Hepatocyte (in vitro differentiated cells): ENCODE data around the gene ENGASE.

ENCODE experiments used
- EZH2 ChIP-seq: fragments of 200-600 bp; sonication (generic); IDR thresholded peaks from 2 replicates; pipeline ENCODE4 v1.6.1; 2016; ENCODE audit warnings: antibody characterized with exemption, mild to moderate bottlenecking, borderline replicate concordance
- EZH2phosphoT487 ChIP-seq: fragments of 200-600 bp; sonication (generic); IDR thresholded peaks from one replicate; pipeline ENCODE4 v1.6.1; 2018; ENCODE audit warnings: antibody characterized with exemption, mild to moderate bottlenecking, low read depth, moderate library complexity; ENCODE audit not compliant: unreplicated experiment, severe bottlenecking
- TF ChIP-seq, protein P1 (sequence below): fragments of 200-600 bp; sonication (generic); IDR thresholded peaks from 2 replicates; pipeline ENCODE4 v1.5.1; 2016; ENCODE audit warnings: antibody characterized with exemption, mild to moderate bottlenecking; ENCODE audit not compliant: poor library complexity

DNA sequence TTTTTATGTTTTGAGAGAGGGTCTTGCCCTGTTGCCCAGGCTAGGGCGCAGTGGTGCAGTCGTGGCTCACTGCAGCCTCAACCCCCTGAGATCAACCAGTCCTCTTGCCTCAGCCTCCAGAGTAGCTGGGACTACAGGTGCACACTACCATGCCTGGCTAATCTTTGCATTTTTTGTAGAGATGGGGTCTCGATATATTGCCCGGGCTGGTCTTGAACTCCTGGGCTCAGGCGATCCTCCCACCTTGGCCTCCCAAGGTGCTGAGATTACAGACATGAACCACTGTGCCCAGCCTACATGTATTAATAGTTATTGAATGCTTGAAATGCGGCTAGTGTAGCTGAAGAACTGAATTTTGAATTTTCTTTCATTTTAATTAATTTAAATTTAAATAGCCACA, 38.4 kb upstream of the ENGASE start:
- TF ChIP-seq, protein P1, sequence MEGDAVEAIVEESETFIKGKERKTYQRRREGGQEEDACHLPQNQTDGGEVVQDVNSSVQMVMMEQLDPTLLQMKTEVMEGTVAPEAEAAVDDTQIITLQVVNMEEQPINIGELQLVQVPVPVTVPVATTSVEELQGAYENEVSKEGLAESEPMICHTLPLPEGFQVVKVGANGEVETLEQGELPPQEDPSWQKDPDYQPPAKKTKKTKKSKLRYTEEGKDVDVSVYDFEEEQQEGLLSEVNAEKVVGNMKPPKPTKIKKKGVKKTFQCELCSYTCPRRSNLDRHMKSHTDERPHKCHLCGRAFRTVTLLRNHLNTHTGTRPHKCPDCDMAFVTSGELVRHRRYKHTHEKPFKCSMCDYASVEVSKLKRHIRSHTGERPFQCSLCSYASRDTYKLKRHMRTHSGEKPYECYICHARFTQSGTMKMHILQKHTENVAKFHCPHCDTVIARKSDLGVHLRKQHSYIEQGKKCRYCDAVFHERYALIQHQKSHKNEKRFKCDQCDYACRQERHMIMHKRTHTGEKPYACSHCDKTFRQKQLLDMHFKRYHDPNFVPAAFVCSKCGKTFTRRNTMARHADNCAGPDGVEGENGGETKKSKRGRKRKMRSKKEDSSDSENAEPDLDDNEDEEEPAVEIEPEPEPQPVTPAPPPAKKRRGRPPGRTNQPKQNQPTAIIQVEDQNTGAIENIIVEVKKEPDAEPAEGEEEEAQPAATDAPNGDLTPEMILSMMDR, result no peak
- TF ChIP-seq EZH2 (no peak), EZH2phosphoT487 (no peak)
